C4-2B (cell line): ENCODE results near the gene PGP.

Experiments used
- H3K27ac ChIP-seq: fragments of 450-650 bp; 2 replicates; pipeline ENCODE4 v1.5.1; 2017
- ZFX ChIP-seq: fragments of 450-650 bp; IDR thresholded peaks from 2 replicates; pipeline ENCODE4 v1.6.1; 2017
- TF ChIP-seq, protein P1 (sequence below): fragments of 450-650 bp; conservative IDR thresholded peaks from 2 replicates; pipeline ENCODE4 v1.5.1; 2017; ENCODE audit warnings: mild to moderate bottlenecking

The PGP gene

DNA sequence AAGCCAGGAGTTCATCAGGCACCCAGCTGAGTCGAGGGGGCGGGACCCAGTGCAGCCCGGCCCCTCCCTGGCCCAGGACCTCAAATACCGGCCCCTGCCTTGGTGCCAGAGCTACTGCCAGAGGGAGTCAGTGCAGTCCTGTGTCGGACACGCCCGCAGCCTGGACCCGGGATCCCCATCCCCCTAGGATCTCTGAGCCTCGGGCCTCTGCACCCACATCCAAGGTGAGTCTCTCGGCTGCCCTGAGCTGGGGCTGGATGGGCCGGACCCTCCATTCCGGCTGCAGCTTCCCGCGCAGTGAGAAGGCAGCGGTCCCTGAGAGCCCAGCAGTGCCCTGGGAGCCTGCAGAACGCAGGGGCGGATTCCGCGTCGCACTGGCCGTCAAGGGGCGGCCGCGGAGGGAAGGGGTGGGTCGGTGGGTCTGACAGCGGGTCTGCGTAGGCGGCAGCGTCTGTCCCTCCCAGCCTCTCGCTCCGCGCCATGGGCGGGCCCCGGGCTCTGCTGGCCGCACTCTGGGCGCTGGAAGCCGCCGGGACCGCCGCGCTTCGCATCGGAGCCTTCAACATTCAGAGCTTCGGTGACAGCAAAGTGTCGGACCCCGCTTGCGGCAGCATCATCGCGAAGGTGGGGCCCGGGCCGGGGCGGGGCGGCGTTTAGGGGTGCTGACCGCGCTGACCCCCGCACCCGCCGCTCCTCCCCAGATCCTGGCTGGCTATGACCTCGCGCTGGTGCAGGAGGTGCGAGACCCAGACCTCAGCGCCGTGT lies 21.9 kb upstream of the PGP start, which contains the start of gene DNASE1L2:
TSS of gene DNASE1L2 (plus strand) at position 108 of the 765 bp plus-strand sequence. CDS start at position 481, 373 bp downstream.
- TF ChIP-seq ZFX: no peak
- TF ChIP-seq, protein P1, sequence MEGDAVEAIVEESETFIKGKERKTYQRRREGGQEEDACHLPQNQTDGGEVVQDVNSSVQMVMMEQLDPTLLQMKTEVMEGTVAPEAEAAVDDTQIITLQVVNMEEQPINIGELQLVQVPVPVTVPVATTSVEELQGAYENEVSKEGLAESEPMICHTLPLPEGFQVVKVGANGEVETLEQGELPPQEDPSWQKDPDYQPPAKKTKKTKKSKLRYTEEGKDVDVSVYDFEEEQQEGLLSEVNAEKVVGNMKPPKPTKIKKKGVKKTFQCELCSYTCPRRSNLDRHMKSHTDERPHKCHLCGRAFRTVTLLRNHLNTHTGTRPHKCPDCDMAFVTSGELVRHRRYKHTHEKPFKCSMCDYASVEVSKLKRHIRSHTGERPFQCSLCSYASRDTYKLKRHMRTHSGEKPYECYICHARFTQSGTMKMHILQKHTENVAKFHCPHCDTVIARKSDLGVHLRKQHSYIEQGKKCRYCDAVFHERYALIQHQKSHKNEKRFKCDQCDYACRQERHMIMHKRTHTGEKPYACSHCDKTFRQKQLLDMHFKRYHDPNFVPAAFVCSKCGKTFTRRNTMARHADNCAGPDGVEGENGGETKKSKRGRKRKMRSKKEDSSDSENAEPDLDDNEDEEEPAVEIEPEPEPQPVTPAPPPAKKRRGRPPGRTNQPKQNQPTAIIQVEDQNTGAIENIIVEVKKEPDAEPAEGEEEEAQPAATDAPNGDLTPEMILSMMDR: no peak
- no peak within 1 kb of the TSS for H3K27ac ChIP-seq

DNA sequence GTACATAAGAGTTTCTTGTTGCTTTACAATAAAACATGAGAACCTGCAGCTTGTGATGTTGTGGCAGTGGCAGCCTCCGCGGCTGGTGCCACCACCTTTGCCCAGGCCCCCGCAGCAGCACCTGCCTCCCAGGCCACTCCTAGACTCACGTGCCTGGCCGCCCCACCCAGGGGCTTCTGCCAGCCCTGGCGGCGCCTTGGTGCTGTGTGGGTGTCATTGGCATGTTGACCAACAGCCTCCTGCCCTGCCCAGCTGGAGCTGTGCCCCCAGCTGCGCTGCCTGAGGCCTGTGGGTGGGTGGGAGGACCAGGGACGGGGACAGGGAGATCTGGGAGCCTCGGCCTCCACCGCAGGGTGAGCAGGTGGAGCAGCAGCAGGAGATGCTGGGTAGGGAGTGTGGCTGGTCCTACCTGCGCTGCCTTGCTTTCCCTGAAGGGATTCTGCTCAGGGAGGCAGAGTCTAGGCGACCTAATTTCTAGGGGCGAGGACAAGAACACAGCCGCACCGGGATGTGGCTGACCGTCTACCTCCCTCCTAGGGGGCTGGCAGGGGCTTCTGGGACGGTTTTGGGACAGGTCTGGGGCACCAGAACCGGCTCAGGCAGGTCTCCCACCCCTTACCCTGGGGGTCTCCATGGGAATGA lies 21.2 kb upstream of the PGP start:
- H3K27ac ChIP-seq: no peak overlapping the region
- TF ChIP-seq ZFX: no peak
- TF ChIP-seq, protein P1: no peak

DNA sequence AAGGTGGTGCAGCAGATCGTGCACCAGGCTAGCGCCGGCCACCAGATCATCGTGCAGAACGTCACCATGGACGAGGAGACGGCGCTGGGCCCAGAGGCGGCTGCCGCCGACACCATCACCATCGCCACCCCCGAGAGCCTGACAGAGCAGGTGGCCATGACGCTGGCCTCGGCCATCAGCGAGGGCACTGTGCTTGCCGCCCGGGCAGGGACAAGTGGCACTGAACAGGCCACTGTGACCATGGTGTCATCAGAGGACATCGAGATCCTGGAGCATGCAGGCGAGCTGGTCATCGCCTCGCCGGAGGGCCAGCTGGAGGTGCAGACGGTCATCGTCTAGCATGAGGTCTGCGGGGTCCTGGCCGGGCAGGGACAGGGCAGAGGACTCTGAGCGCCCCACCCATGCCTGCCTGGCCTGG lies 20.6 kb upstream of the PGP start:
- H3K27ac ChIP-seq: no peak overlapping the region
- TF ChIP-seq ZFX: no peak
- TF ChIP-seq, protein P1: no peak

DNA sequence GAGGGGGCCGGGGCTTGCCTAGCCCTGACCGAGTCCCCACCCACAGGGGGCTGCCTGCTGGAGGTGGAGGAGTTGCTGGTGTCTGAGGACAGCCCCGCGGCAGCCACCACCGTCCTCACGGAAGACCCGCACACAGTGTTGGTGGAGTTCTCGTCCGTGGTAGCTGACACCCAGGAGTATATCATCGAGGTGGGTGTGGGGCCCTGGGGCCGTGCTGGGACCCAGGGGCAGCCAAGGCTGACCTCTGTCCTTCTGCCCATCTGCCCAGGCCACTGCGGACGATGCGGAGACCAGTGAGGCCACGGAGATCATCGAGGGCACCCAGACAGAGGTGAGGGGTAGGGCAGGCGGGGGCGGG lies 20.2 kb upstream of the PGP start:
- no peak overlapping the region for H3K27ac ChIP-seq
- TF ChIP-seq, protein P1: no peak
- no peak for TF ChIP-seq ZFX

DNA sequence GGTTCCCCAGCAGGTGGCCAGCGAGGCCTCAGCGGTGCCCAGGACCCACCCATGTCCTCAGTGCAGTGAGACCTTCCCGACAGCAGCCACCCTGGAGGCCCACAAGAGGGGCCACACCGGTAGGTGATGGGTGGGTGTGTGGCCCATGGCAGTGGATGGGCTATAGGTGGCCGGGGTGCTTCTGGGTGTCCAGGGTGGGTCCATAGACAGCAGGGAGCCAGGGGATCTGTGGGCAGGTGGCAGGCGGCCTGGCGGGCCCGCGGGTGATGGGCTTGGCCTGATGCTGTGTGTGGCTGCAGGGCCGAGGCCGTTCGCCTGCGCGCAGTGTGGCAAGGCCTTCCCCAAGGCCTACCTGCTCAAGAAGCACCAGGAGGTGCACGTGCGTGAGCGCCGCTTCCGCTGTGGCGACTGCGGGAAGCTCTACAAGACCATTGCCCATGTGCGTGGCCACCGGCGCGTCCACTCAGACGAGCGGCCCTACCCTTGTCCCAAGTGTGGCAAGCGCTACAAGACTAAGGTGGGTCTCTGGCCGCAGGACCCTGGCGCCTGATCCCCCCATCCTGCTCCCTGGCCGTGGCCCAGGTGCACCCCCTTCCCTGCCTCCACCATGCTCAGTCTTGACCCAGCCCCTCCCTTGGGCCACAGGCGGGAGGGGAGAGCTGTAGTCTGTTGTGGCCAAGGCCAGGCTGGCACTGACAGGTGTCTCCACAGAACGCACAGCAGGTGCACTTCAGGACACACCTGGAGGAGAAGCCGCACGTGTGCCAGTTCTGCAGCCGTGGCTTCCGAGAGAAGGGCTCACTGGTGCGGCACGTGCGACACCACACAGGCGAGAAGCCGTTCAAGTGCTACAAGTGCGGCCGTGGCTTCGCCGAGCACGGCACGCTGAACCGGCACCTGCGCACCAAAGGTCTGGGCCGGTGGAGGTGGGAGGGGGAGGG lies 19.5 kb upstream of the PGP start:
- no peak for TF ChIP-seq ZFX
- TF ChIP-seq, protein P1: no peak
- no peak overlapping the region for H3K27ac ChIP-seq

DNA sequence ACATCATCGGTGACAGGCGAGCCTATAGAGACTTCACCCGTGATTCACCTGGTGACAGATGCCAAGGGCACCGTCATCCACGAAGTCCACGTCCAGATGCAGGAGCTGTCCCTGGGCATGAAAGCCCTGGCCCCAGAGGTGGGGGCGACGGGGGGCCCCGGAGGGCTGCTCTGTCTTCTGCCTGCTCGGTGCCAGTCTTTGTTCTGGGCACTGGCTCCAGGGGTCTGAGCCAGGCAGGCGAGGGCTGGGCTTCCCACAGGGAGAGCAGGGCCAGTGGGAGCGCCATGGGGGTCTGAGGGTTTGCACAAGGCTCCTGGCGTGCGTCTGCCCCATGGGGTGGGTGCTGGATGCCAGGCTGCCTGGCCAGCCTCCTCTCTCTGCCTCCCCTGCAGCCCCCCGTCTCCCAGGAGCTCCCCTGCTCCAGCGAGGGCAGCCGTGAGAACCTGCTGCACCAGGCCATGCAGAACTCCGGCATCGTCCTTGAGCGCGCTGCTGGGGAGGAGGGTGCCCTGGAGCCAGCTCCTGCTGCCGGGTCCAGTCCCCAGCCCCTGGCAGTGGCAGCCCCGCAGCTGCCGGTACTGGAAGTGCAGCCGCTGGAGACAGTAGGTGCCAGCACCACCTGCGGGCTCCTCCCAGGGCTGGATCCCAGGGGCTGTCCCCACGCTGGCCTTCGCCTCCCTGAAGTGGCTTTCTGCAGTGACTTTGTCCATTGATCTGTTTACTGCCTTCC lies 18.6 kb upstream of the PGP start:
- H3K27ac ChIP-seq: no peak overlapping the region
- no peak for TF ChIP-seq ZFX
- TF ChIP-seq, protein P1: no peak
